Right hindlimb (tissue), 1 donor: Measurements from ENCODE around the gene VANGL1.

Experiments used
- DNase-seq: peaks from one replicate; pipeline ENCODE4 v3.0.0-alpha.2; 2018

The VANGL1 gene

GRCh38 chr1:115705963-115706362 lies 64.2 kb downstream of the VANGL1 start:
- DNase-seq: no peak

GRCh38 chr1:115706587-115707425 lies 65.0 kb downstream of the VANGL1 start:
- no peak for DNase-seq

GRCh38 chr1:115710859-115711624 lies 69.3 kb downstream of the VANGL1 start:
- DNase-seq: no peak

- DNase-seq: no peak
These were observed 71.3 kb downstream of the VANGL1 start for GRCh38 chr1:115712911-115713609.

- no peak for DNase-seq
These were observed 72.1 kb downstream of the VANGL1 start for GRCh38 chr1:115713906-115714305.

- DNase-seq: no peak
These were observed 72.9 kb downstream of the VANGL1 start for GRCh38 chr1:115714572-115715141.

GRCh38 chr1:115717541-115717940 lies 75.8 kb downstream of the VANGL1 start:
- DNase-seq: no peak

GRCh38 chr1:115718011-115718754 lies 76.4 kb downstream of the VANGL1 start:
- DNase-seq: peak; percentile 38

GRCh38 chr1:115719285-115719684 lies 77.5 kb downstream of the VANGL1 start:
- no peak for DNase-seq

GRCh38 chr1:115722221-115722620 lies 80.5 kb downstream of the VANGL1 start:
- no peak for DNase-seq

- no peak for DNase-seq
These were observed 82.0 kb downstream of the VANGL1 start for GRCh38 chr1:115723756-115724155.

- DNase-seq: no peak
These were observed 83.8 kb downstream of the VANGL1 start for GRCh38 chr1:115725600-115725999.

GRCh38 chr1:115726161-115726560 lies 84.4 kb downstream of the VANGL1 start:
- no peak for DNase-seq

- DNase-seq: no peak
These were observed 84.8 kb downstream of the VANGL1 start for GRCh38 chr1:115726570-115726969.

- DNase-seq: peak; percentile 74
These were observed 86.0 kb downstream of the VANGL1 start for GRCh38 chr1:115727706-115728249.

GRCh38 chr1:115728341-115728740 lies 86.6 kb downstream of the VANGL1 start:
- no peak for DNase-seq

GRCh38 chr1:115729756-115730155 lies 88.0 kb downstream of the VANGL1 start:
- no peak for DNase-seq

GRCh38 chr1:115732316-115732715 lies 90.5 kb downstream of the VANGL1 start:
- DNase-seq: no peak

- no peak for DNase-seq
These were observed 99.0 kb downstream of the VANGL1 start for GRCh38 chr1:115740811-115741210.

GRCh38 chr1:115744646-115745275 lies 103.0 kb downstream of the VANGL1 start:
- DNase-seq: no peak

- DNase-seq: no peak
These were observed 104.4 kb downstream of the VANGL1 start for GRCh38 chr1:115746021-115746690.
